HG03457 (cell line): Measurements from ENCODE around the gene WBP1L.
"Not testable (repeated sequence)": the region's sequence is repeated elsewhere in the genome, so short reads cannot be mapped to it uniquely, and the experiment has no call there.

Source experiments
- ATAC-seq: cut with Tn5 transposase; IDR thresholded peaks from one replicate; pipeline ENCODE4 v1.9.1; 2021; ENCODE audit warnings: moderate number of reproducible peaks; ENCODE audit not compliant: unreplicated experiment

Gene WBP1L

DNA sequence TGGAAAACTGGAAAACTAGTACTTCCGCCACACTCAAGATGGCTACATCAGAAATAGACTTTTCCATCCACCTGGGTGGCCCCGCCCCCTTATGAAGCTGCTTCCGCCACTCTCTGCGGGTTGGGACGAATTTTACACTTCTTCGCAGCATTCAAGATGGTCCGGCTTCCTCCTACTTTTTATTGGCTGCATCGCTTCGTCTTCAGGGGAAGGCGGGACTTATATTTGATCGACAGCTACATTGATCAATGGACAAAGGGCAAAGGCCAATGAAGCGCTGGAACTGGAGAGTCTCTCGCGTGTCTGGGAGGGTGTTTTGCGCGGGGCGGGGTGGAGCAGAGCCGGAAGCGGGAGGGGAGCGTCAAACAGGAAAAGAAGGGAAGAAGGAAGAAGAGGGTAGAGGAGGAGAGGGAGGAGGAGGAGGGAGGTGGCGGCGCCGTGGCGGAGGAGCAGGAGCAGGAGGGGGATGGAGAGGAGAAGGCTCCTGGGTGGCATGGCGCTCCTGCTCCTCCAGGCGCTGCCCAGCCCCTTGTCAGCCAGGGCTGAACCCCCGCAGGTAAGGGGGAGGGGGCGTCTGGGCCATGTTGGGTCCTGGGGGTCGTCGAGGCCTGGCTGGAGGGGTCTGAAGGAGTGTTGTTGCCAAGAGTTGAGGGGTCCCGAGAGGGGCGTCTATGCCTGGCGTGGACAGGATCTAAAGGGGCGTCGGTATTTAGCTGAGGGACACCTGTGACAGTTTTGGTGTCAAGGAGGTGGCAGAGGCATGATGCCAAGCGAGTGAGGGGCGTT, at the start of gene WBP1L:
TSS of gene WBP1L (plus strand) at position 361 of the 786 bp plus-strand sequence. CDS start at position 467, 106 bp downstream.
- peak; percentile 95 for ATAC-seq

DNA sequence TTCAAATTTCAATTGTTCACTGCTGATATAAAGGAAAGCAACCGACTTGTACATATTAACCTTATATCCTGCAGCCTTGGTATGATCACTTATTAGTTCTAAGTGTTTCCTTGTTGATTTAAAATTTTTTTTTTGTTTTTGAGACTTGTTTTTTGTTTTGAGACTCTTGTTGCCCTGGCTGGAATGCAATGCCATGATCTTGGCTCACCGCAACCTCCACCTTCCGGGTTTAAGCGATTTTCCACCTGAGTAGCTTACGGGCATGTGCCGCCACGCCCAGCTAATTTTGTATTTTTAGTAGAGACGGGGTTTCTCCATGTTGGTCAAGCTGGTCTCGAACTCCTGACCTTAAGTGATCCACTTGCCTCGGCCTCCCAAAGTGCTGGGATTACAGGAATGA, 48.3 kb upstream of the WBP1L start:
- not testable (repeated sequence) for ATAC-seq

DNA sequence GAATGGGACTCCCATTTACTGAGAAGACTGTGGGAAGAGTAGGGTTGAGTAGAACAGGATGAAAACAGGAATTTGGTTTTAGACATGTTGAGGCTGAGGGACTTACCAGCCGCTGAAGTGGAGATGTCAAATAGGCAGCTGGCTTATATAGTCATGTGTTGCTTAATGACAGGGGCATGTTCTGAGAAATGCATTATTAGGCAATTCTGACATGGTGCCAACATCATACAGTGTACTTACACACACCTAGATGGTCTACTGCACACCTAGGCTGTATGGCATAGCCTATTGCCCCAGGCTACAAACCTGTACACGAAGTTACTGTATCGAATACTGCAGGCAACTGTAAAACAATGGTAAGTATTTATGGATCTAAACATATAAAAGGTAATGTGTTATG, 47.0 kb upstream of the WBP1L start:
- no peak for ATAC-seq

DNA sequence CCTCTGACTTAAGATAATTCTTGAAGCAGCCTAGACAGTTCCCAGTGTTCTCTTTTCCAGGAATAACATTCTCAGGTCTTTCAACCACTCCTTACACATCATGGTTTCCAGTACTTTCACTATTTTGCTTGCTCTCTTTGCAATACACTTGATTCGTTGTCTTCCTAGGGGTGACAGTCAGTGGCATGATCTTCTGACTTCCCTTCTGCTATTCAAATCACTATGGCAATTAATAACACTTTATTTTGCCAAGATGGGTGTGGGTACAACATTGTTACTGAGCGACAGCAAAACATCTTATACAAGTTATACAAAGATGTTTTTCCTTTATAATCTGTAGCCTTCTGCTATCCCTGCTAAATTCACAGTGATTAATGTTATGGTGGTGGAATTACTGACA, 44.9 kb upstream of the WBP1L start:
- no peak for ATAC-seq

DNA sequence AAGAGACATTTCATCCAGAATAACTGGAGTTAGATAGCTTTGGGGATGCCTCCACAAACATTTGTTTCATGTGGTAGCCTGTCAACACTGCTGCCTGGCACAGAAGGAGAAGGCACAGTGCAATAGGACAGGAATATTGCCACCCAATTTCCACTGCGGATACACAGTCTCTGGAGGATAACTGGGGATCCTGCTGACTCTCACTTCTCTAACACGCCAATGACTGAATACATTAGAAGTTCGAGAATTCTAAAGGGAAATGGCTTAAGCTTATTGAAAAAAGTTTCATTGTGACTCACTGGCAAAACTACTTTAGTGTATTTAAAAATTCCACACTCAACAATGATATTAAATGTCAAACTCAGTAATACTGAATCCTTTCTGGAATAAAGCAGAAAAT, 42.5 kb upstream of the WBP1L start:
- no peak for ATAC-seq

DNA sequence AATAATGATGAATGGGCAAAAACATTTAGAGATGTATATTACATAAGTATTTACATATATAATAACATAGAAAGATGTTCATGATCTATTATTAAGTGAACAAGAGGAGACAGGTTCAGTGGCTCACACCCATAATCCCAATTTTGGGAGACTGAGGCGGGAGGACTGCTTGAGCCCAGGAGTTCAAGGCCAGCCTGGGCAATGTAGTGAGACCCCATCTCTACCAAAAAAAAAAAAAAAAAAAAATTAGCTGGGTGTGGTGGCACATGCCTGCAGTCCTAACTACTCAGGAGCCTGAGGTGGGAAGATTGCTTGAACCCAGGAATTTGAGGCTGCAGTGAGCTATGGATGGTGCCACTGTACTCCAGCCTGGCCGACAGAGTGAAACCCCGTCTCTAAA, 42.0 kb upstream of the WBP1L start:
- no peak for ATAC-seq

DNA sequence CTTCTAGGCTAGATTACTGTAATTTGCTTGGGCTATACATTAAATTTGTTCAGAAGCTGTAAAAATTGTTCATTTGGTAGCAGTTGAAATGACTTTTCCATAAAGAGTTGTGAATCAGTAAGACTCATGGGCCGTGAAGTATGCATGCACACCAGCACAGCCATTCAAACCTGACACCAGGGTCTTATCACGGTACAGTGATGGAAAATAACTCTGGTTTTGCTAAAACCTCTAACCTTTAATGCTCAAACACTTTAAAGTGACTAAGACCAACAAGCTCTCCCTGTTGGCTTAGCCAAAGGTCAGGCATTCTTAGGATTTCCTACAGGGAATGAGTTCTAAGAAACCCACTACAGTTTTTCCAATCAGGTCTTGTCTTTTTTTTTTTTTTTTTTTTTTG, 41.0 kb upstream of the WBP1L start:
- no peak for ATAC-seq

DNA sequence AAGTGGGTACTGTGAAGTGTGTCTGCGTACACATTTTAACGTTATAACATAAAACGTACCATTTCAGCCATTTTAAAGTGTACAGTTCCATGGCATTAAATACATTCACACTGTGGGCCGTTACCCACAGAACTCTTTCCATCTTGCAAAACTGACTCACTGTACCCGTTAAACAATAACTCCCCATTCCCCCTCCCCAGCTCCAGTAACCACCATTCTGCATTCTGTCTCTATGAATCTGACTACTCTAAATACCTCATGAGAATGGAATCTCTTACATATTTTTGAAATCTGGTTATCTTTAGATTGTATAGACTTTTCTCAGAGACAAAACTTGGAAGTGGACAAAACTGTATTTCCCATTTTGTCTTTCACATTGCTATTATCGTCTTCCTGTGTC, 38.8 kb upstream of the WBP1L start:
- no peak for ATAC-seq

DNA sequence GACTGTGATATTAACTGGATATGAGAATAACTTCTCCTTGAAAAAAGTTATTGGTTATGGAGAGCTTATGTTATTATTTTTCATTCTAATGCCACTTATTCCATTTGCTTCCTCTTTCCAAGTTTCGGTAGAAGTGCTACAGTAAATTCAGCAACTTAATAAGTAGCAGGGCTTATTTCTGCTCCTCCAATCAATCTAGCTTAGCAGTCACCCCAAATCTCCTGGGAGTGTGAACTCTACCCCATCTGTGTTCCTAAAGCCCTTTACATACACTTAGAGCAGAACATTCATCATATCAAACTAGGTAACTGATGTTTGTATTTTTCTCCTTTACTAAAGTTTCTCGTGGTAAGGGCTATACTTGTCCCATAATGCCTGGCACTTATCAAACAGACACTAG, 38.2 kb upstream of the WBP1L start:
- ATAC-seq = no peak

DNA sequence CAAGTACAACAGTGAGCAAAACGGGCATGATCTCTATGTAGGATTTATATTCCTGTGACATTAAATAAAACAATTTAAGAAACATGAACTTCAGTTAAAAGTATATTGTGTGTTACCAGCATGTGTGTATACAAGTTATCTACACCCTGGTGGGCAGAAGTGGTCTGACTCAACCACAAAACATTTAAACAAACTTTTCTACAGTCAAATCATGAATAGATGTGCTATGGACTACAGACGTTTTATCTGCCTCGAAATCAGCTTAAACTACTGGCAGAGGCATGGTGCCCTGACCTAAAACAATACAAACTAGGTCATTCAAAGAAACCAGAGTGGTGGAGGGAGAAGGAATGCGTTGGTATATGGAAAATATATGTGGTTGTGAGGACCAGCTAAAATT, 33.1 kb upstream of the WBP1L start:
- ATAC-seq = no peak

DNA sequence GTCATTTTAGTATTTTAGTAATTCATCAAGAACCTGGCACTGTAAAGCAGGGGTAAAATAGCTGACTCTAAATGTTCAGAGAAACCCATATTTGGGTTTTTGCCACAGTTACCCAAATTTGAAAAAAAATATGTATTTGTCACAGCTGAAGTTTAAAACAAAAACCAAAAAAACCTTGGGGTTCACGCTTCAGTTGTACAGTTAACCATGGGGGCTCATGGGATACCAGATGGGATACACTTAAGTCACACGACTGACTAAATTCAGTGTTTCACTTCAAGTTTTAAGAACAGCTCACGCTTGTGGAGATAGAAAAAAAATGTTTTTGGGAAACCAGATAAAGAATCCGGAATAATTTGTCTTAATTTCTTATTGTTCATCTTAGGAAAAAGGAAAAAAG, 31.7 kb upstream of the WBP1L start:
- ATAC-seq = no peak

DNA sequence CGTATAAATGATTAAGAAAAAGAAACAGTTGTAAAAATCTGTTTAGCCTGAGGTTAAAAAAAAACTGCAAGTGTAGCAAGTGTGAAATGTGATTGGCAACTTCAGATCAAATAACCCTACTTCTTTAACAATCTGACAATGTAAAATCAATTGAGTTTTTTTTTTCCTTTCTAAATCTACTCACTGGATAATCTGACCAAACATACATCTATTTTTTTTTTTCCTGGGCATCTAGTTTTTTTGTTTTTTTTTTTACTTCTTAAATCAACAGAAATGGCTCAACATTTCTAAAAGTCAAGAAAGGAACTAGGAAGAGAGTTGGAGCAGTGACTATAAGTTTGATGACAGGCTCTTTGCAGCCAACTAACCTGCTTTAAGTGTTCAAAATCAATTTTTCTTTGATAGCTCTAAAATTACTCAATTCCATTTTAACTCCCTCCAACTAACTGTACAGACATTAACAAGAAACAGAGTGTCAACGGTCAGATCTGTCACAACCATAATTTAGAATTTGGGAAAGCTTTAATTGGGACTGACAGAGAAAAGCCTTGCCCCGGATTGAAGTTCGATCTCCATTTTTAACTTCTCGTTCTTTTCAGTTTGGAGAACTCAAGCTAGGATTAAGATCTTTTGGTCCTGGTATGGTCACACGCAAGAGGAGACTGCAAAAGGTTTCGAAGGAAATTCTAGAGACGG, 30.8 kb upstream of the WBP1L start:
- no peak for ATAC-seq

DNA sequence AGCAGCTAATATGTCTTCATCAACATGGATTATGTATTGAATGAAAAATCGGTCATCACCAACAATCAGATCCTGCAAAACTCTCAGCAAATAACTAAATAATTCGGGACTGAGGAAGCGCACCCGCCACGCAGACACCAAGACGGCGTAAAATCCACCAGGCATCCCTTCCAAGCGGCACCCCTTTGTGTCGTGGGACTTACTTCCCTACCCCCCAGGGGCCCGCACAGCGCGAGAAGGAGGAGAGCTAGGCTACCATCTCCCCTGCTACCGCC, 30.3 kb upstream of the WBP1L start:
- peak; percentile 36 for ATAC-seq

DNA sequence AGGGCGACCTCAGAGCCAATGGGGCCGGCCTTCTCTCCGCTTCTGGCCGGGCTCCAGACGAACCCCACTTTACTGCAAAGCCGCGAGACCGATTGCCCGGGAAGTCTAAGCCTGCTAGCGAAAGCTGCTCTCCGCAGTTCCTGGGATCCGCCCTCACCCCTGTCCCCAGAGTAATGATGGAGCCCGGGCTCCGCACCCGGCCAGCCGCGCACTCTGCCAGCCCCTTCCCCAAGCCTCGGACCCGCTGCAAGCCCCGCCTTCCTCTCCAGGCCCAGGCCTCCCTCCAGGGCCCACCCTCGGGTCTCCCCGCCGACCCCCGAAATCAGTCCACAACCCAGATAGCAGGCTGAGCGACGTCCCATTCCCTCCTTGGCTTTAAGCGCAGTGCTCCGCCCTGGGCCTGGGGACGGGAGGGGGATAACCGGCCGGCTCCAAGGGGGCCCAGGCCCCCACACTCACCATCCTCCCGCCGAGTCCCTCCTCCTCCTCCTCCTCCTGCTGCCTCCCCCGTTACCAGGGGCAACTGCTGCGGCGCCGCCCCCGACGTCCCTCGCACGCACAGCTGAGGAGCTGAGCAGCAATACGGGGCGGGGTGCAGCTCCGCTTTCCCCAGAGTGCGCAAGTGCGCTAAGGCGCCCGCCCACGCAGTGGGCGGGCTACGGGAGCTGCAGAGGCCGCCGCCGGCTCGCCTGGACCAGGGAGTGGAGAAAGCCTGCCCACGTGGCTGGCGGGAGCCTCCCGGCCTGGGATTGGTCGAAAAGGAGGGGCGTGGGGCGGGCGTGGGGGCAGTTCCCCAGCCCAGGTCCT, 29.7 kb upstream of the WBP1L start, which contains the start of gene ARL3:
TSS of gene ARL3 (minus strand) at position 584 of the 807 bp plus-strand sequence. CDS start at position 462, 122 bp downstream.
- ATAC-seq = peak; percentile 62

DNA sequence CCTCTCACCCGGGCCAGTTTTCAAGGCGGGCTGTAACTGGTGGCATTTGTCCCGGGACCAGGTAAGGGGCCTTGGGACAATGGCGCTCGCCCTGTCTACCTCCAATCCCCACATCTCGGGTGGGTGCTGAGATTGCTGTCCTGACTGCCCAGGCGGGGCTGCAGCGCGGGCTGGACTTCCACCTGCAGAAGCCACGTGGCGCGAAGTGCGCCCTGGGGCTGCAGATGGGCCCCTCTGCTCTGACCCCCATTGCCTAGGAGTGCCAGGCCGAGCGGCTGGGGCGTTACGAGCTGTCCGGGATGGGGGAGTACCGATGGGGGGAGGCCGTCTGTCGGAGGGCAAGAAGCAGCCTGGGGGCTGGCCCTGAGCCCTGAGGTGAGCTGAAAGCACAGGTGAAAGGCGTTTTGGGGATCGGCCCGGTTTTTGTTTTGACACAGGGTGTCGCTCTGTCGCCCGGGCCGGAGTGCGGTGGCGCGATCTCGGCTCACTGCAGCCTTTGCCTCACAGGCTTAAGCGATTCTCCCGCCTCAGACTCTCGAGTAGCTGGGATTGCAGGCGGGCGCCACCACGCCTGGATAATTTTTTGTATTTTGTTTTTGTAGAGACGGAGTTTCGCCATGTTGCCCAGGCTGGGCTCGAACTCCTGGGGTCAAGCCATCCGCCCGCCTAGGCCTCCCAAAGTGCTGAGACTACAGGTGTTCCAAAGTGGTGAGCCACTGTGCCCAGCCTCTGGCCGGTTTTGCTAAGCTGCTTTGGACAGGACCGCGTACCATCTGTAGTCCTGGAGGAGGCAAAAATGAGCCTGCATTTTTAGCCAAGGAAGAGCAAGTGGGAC, 28.9 kb upstream of the WBP1L start, which contains the start of gene SFXN2:
TSS of gene SFXN2 (plus strand) at position 16 of the 835 bp plus-strand sequence. CDS start 12,001 bp downstream, outside the sequence.
- ATAC-seq = peak; percentile 17

DNA sequence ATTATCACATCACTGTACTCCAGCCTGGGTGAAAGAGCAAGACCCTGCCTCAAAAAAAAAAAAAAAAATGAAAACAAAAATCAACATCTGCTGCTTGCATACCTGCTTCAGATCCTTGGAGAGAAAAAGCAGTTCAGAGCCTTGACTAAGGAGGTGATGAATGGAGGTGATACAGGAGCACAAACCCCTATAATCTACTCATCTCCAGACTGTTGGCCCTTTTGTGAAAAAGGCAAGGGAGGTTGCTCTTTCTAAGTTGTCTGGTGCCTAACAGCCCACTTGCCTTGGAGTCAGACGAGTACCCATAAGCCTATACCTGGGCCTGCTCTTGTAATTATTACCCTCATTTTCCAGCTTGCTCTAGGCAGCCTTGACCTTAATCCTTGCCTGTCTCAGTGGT, 27.9 kb upstream of the WBP1L start:
- no peak for ATAC-seq

DNA sequence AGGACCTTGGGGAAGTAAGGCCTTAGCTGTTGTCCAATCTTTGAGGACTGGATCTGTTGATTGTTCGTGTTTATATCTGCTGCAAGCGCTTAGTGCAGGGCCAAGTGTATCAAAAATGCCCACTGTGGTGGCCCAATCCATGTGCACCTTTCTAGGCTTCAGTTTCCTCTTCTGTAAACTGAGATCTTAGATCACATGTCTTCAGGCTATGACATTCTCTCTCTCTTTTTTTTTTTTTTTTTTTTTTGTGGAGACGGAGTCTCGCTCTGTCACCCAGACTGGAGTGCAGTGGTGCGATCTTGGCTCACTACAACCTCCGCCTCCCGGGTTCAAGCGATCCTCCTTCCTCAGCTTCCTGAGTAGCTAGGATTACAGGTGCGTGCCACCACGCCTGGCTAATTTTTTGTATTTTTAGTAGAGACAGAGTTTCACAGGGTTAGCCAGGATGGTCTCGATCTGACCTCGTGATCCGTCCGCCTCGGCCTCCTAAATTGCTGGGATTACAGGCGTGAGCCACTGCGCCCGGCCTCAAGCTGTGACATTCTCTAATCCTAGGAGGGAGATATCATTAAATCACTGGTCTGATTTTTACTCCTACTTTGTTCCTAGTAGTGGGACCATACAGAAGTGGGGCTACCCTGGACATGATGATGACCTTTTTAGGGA, 26.7 kb upstream of the WBP1L start:
- not testable (repeated sequence) for ATAC-seq

DNA sequence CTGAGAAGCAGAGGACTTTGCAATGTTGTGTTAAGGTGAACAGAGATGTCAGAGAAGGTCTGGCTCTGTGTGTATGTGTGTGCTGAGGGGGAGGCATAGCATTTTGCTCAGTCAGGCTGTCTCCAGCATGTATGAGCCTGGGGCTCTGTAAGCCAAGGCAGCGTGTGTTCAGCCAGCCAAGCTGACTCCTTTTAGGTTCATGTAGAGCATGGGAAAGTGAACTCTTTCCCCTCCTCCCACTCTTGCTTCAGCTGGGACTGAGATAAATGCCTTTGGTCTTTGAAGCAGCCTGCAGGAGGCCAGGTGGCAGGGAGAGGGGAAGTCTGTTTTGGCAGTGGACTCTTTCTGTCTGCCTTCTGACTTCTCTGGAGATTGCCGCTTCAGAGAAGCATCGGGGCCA, 25.5 kb upstream of the WBP1L start:
- no peak for ATAC-seq

DNA sequence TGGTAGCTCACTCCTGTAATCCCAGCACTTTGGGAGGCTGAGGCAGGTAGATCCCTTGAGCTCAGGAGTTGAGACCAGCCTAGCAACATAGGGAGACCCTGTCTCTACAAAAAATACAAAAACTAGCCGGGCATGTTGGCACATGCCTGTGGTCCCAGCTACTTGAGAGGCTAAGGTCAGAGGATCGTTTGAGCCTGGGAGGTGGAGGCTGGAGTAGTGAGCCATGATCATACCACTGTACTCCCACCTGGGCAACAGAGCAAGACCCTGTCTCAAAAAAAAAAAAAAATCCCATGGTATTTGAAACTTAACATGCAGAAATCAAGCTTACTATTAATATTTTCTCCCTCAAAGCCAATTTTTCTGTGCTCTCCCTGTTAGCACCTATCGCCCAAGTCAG, 23.4 kb upstream of the WBP1L start:
- no peak for ATAC-seq

DNA sequence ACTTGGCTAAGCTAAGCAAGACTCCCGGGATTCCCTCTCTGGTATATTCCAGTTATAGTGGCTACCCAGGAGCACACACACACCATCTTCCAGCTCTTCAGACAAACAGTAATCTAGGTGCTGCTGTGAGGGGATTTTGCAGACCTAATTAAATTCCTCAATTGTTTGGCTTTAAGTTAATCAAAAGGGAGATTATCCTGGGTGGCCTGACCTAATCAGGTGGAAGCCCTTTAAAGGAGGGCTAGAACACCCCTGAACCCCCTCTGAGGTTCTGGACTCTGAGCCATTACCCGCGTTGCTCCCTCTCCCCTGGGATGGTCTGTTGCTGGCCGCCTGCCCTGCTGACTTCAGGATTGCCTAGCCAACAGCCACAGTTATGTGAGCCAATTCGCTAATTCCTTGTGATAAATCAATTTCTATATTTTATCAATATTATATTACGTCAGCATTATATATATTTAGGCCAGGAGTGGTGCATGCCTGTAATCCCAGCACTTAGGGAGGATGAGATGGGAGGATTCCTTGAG, 22.9 kb upstream of the WBP1L start:
- no peak for ATAC-seq
